RWPE2 (cell line): Measurements from ENCODE around the gene DDX1.

Experiments used
- ATAC-seq: fragments of 200-7000 bp; cut with Tn5 transposase; 3 replicates; pipeline ENCODE4 v1.9.1; 2021; ENCODE audit warnings: low read depth
- DNase-seq: peaks from one replicate; pipeline ENCODE4 v3.0.0-alpha.2; 2020; ENCODE audit warnings: low spot score
- H3K27ac ChIP-seq: fragments of 450-650 bp; 2 replicates; pipeline ENCODE4 v1.5.1; 2017; ENCODE audit warnings: mild to moderate bottlenecking; ENCODE audit not compliant: poor library complexity, severe bottlenecking
- H3K27me3 ChIP-seq: fragments of 250-450 bp; sonication (Bioruptor Pico); 2 replicates; pipeline ENCODE4 v1.5.1; 2021; ENCODE audit warnings: mild to moderate bottlenecking, moderate library complexity; ENCODE audit not compliant: insufficient read depth, poor library complexity, severe bottlenecking
- H3K36me3 ChIP-seq: fragments of 250-450 bp; sonication (Bioruptor Pico); 2 replicates; pipeline ENCODE4 v1.5.1; 2020; ENCODE audit warnings: low read depth, mild to moderate bottlenecking, moderate library complexity
- H3K4me1 ChIP-seq: fragments of 250-450 bp; sonication (Bioruptor Pico); 2 replicates; pipeline ENCODE4 v1.5.1; 2021; ENCODE audit warnings: mild to moderate bottlenecking, moderate library complexity; ENCODE audit not compliant: insufficient read depth, poor library complexity, severe bottlenecking
- H3K4me3 ChIP-seq: fragments of 250-450 bp; sonication (Bioruptor Pico); 2 replicates; pipeline ENCODE4 v1.5.1; 2021; ENCODE audit warnings: mild to moderate bottlenecking, moderate library complexity; ENCODE audit not compliant: severe bottlenecking
- H3K9me3 ChIP-seq: fragments of 250-450 bp; sonication (Bioruptor Pico); 2 replicates; pipeline ENCODE4 v1.5.1; 2021; ENCODE audit warnings: mild to moderate bottlenecking, moderate library complexity; ENCODE audit not compliant: severe bottlenecking
- CTCF ChIP-seq: fragments of 450-650 bp; IDR thresholded peaks from one replicate; pipeline ENCODE4 v1.5.1; 2017; ENCODE audit warnings: mild to moderate bottlenecking, moderate library complexity; ENCODE audit not compliant: poor library complexity, severe bottlenecking

The DDX1 gene

GRCh38 chr2:15603948-15604347 lies 12.3 kb downstream of the DDX1 start:
- no peaks in the 10 kb centered on the region for H3K4me1 ChIP-seq
- DNase-seq (no peak), ATAC-seq (no peak)
- H3K9me3 ChIP-seq, result no peaks in the 10 kb centered on the region
- TF ChIP-seq CTCF, result no peak
- peaks cover 97% of the 10 kb centered on the region for H3K36me3 ChIP-seq
- H3K27me3 ChIP-seq, result no peaks in the 10 kb centered on the region
- H3K4me3 ChIP-seq, result no peak overlapping the region
- H3K27ac ChIP-seq, result no peak overlapping the region

GRCh38 chr2:15605721-15606120 lies 14.1 kb downstream of the DDX1 start:
- Histone ChIP-seq H3K36me3 (peaks cover 97% of the 10 kb centered on the region), H3K27ac (no peak overlapping the region), H3K4me3 (no peak overlapping the region), H3K4me1 (no peaks in the 10 kb centered on the region), H3K27me3 (no peaks in the 10 kb centered on the region), H3K9me3 (no peaks in the 10 kb centered on the region)
- no peak for ATAC-seq
- no peak for TF ChIP-seq CTCF
- no peak for DNase-seq

GRCh38 chr2:15606481-15607441 lies 15.1 kb downstream of the DDX1 start:
- Histone ChIP-seq H3K4me3 (no peak overlapping the region), H3K4me1 (no peaks in the 10 kb centered on the region), H3K36me3 (peaks cover 86% of the 10 kb centered on the region), H3K27ac (no peak overlapping the region), H3K9me3 (no peaks in the 10 kb centered on the region), H3K27me3 (no peaks in the 10 kb centered on the region)
- ATAC-seq (no peak), DNase-seq (no peak)
- no peak for TF ChIP-seq CTCF

- H3K9me3 ChIP-seq, result no peaks in the 10 kb centered on the region
- H3K36me3 ChIP-seq, result peaks cover 76% of the 10 kb centered on the region
- H3K27ac ChIP-seq, result no peak overlapping the region
- no peaks in the 10 kb centered on the region for H3K27me3 ChIP-seq
- no peak overlapping the region for H3K4me3 ChIP-seq
- ATAC-seq (no peak), DNase-seq (no peak)
- no peak for TF ChIP-seq CTCF
- H3K4me1 ChIP-seq, result no peaks in the 10 kb centered on the region
These were observed 16.2 kb downstream of the DDX1 start for GRCh38 chr2:15607709-15608391.

GRCh38 chr2:15608392-15608761 lies 16.7 kb downstream of the DDX1 start:
- Histone ChIP-seq H3K27ac (no peak overlapping the region), H3K9me3 (no peaks in the 10 kb centered on the region), H3K36me3 (peaks cover 76% of the 10 kb centered on the region), H3K4me1 (no peaks in the 10 kb centered on the region), H3K4me3 (no peak overlapping the region), H3K27me3 (no peaks in the 10 kb centered on the region)
- no peak for DNase-seq
- TF ChIP-seq CTCF, result no peak
- no peak for ATAC-seq
